T-helper 9 cell (primary cell): ENCODE data around the gene MS4A7.
"Not testable (repeated sequence)": the region's sequence is repeated elsewhere in the genome, so short reads cannot be mapped to it uniquely, and the experiment has no call there.

Experiments
- DNase-seq: peaks from one replicate; pipeline ENCODE4 v3.0.0-alpha.2; 2020
- total RNA-seq, 2 donors: gene quantifications; one replicate each; lab custom pipeline; 2026; lab: John Stamatoyannopoulos, UW

Gene MS4A7, protein sequence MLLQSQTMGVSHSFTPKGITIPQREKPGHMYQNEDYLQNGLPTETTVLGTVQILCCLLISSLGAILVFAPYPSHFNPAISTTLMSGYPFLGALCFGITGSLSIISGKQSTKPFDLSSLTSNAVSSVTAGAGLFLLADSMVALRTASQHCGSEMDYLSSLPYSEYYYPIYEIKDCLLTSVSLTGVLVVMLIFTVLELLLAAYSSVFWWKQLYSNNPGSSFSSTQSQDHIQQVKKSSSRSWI
- total RNA-seq, result 0 reads per million in 2 donors

DNA sequence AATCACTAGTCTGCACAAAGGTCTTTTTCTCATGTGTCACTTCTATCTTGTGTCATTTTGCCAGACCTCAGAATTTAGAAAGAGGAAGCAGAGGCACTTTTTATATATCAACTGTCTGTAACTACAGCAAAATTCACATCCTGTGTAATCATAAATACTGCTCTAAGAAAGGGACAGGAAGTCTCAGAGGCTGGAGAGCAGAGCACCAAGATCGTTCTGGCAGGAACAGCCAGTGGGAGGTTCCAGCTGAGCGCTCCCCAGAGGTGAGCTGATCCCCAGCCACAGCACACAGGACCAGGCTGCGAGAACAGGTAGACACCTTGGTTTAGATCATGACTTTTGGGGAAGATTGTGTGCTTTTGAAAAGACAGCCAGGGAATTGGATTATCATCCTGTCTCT lies at the start of gene MS4A7:
Gene MS4A7 (plus strand): TSS at position 179 of the 400 bp plus-strand sequence. CDS start 4,610 bp downstream, outside the sequence.
- no peak for DNase-seq

DNA sequence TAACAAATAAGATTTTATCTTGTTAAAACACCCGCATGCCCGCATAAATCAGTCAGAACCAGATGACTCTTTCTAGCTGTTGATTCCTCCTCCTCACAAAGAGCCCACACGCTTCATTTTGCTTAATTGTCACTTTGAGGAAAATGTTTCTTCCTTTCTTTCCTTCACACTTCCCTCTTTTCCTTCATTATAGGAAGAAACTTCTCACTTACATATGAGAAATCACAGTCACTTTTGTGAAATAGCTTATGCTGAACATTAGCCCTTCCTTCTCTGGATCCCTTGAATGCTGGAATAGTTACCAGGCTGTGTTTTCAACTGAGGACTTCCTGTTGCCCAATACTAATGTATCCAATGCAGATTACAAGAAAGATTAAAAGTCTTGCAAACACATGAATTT lies 45.5 kb upstream of the MS4A7 start:
- no peak for DNase-seq

DNA sequence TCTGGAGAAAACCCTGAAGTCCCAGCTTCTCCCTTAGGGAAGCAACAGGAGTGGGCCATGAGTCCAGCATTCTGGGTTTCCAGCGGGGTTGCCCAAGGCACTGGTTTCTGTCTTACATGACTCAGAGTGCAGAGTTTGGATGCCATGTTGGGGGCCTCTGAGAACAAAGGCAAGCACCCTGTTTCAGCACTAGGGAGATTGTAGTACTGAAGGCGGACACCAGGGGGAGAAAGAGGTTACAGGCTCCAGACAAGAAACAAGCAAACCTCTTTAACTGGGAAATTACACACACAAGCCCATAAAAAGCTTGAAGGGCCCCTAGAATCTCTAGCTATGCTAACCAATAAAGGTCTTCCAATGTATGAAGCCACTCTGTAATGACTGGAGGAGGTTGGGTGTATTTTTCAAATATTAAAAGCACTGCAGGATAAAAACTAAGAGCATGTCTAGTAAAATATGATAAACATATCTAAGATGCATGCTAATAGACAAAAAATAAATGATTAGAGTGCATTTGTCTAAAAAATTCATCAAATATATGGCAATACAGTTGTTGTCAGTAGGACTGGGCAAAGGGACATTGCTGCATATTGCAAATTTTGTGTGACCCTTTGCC lies 44.2 kb upstream of the MS4A7 start:
- DNase-seq, result peak; percentile 47

DNA sequence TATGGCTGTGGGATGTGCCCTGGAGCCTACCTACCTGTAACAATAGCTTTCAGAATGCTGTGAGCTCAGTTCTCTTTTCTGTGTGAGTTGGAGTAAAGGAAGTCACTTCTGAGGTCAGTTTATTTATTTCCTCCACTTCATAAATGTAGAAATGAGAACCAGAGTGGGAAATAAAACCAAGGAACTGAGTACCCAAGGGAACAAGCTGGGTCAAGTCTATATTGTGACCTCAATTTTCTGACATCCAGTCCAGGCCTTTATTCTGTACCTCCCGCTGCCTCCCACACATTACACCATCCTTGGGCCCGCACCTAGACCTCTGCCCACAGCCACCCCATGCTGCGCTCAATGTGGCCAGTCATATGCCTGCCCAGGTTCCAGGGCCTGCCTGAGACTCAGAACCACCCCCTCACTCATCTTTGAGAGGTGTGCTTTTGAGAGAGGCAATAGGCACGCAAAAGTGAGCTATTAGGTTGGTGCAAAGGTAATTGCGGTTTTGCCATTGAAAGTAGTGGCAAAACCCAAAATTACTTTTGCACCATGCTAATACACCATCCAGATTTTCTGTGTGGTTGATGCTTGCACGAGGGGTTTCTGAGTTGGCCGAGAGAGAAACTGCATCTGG lies 41.5 kb upstream of the MS4A7 start:
- DNase-seq, result no peak

DNA sequence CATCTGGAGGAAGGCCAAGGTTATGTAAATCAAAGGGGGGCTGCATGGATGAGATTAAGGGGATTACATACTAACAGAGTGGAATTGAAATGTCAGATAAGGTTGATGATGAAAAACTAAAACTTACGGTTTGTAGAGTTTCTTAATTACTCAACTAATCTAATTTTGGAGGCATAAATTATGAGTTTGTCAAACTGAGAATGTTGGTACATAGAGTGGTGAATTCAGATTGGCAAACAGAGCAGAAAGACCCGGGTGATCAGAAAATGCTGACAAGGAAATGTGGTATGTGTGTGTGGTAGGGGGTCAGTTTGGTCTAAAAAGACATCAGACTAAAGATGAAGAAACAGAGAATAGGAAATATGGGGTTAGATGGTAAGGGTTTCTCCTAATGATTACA lies 40.3 kb upstream of the MS4A7 start:
- DNase-seq, result no peak

DNA sequence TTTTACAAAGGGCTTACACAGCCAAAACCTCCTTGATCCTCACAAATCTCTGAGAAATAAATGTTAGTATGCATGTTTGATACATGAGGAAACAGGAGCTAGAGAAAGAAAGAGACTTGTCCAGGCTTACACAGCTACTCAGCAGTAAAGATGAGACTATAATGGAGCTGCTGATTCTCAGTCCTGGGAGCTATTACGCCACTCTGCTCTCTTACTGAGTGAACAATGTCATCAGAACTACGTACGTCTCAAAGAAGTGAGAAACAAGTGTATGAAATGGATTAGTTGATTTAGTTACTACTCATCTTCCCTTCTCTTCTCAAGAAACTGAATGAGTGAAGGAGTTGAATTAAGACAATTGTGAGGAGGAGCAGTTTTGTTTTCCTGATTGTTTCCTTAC lies 39.0 kb upstream of the MS4A7 start:
- DNase-seq, result no peak

DNA sequence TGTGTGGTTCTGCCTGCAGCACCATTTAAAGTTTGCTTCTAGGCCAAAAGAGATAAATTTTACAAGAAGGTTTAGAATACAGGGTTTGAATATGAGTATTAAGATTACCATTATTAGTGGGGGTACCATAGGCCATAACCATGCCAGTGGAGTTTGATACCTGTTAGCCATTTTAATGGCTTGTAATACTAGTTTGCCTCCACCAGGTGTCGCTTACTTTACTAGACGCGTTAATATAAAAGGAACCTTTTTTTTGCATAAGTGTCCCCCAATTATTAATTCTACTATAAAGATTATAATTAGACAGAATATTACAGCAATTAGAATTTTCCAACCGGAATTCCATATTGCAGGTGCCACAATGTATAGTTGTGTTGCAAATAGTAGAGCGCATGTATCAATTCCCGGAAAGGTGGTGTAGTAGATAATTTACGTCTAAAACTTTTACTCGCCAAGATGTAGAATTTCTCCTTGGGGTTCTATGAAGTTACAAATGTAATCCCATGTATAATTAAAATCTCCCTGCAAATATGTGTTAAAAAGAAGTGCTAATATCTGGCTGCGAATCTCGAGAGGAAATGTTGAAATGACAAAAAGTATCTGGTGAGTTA lies 35.1 kb upstream of the MS4A7 start:
- no peak for DNase-seq

DNA sequence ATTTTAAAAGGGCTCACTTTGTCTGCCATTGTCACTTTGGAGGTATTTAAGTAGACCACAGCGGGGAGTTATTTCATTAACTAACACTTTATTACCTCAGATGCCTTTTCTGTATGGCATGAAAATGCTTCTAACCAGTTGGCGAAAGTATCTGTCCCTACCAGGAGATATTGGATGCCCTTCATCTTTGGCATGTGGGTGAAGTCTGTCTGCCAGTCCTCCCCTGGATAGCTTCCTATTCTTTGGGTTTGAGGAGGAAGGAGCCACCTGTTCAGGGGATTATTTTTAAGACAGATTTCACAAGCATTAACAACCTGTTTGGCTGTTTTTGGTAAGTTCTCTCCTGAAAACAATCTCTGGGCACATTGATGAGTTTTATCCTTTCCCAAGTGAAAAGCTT lies 34.2 kb upstream of the MS4A7 start:
- DNase-seq, result no peak

DNA sequence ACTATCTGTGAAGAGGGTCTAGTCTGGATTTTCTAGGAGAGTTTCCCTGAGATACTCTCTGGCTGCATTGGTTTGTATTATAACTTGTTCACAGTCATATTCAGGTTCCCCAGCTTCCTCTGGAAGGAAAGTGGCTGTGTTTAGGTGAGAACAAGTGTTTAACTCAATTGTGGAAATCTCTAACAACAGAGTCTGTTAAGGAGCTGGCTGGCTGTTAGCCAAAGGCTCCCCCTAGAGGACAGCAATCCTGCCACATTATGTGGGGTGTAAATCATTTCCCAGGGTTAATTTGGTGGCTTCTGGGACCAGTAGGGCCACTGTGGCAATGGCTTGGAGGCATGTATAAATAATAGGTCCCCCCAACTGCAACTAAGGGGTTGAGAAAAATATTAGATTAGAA lies 32.8 kb upstream of the MS4A7 start:
- no peak for DNase-seq

DNA sequence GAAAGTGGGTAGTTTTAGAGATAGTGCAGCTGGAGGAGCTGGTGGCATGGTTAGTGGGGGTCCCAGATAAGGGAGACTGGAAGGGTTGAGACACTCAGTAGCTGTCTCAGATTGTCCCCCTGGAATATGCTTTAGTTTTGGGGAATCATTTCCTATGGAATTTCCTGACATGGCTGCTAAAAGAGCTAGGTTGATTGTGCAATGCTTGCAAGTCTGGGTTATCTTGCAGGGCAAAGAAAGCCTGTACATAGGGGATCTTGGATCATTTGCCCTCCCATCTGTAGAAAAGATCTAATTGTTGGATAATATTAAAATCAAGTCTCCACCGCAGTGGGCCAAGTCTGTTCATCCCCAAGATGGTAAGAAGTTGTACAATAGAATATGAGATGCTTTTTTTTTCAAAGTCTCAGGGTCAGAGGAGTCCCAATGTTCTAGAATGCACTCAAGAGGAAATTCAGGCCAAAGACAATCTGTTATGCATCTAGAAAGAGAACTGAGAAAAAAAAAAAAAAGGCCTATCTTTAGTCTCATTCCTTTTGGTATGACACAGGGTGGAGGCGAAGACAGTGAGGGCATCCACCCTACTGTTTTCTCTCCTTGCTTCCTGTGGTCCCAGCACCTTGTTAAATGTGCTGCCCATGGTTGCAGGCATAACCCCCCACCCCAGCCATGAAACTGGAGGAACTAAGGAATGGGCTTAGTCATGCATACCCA lies 31.1 kb upstream of the MS4A7 start:
- DNase-seq, result no peak

DNA sequence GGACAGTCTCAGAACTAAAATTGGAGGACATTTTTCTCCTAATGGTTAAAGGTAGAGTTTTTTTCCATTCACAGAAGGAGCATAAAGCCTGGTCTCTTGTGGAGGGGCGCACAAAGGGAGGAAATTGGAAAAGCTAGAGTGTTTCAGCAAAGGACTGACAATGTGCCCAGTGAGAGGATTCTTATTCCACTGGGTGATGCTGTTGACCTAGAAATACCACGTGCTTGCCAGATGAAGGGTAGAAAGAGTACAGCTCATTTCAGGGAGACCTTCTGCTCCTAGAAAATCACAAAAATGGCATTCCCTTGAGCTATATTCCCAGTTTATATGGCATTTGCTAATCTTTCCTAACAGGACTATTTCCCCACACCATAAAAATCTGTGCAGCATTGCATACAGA lies 30.2 kb upstream of the MS4A7 start:
- DNase-seq, result no peak

DNA sequence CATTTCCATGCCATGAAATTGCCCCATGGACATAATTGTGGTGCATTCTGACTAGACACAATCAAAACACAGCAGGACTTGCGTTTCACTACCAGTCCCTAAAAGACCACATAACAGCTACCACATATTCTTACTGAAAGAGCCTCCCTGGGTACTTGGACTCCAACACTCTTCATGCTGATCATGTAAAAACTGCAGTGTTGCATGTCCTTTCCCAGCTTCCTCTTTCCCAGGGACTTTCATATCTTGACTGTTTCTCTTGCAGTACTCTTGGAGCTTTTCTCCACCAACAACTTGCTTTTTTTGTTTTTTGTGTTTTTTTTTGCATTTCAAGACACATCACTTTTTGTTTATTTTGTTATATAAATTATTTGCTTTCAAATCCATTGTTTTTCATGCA lies 28.3 kb upstream of the MS4A7 start:
- DNase-seq, result no peak

DNA sequence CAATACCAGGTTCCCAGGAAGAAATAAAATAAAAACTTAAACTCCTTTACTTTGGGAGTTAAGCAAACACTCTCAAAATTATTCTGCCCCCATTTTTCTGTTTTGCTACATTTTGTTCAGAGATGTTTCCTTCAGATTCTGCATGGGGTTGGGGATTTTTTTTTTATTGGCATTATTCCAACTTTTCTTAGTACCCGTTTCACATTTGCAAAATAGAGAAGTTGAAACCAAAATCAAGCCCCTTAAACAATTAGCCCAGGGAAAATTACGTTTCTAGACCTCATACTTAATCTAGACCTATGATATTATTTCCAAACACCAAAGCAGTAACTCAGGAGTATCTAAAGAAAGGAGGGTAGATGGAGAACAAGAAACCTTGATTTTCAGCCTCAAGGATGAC lies 20.6 kb upstream of the MS4A7 start:
- DNase-seq, result no peak

DNA sequence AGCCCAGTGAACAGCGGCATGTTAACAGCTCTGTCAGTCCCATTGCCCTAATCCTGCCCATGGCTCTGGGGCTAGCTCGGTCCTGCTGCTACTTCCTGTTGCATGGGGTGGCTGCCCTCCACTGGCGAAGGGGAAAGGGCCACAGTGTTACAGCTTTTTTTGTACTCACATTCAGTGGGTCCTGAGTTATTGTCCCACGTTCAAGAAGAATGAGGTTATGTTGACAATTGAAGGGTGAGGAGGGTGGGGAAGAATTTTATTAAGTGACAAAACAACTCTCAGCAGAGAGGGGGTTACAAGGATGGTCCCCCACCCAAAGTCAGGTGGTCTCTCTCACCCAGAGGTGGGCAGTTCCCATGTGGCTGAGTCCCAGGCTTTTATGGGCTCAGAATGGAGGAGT lies 17.7 kb upstream of the MS4A7 start:
- DNase-seq, result no peak

DNA sequence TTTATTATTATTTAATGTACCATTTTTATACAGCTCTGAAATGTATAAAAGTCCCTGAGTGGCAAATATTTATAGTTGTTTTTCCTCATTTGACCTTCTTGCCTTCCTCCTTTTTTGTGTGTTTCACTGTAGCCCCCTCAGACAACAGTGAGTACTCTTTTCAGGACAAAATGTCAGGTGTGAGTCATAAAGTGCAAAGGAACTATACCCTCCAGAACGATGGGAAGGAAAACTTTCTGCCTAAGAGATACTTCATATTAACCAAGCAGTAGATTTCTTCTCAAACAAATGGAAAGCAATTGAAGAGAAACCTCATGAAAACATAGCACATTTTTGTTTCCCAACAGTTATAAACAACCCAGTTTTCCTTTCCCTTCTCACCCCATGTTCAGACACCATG lies 16.1 kb upstream of the MS4A7 start:
- DNase-seq, result no peak

DNA sequence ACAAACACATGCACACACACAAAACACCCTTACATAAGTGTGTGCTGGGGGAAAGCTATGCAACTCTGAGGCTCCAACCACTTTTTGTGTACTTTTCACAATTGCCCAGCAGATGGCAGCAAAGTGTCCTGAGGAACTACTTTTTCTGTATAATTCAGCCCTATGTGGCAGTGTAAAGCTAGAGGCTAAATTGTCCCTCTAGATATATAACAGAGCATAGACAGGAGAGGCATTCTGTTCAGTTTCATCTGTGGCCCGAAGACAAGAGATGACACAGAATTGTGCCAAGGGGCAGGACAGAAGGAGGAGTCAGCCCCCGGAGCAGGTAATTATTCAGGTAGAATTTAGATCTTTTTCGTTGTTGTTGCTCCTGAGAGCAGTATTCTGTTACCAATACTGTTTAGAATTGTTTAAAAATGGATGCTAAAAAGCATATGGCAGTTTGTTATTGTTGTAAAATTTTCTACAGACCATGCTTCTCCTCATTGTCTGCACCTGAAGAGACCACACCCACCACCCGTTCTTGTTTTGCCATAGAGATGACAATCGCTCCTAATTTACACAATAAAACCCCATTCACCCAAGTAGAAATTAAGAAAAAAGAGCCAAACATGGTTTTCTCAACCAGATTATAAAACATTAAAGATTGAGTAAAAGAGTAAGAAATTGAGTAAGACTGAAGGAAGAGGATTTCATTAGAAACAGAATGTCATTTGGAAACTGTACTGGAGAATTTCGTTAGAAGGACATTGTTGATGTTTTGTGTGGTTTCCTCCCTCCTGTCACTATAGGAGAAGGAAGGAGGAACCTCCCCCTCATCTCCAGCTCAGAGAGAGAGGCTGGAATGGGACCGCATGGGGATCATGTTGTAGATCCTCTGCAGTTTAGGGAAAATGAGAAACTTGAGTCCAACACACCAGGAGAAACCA lies 14.5 kb upstream of the MS4A7 start:
- DNase-seq, result peak; percentile 28

DNA sequence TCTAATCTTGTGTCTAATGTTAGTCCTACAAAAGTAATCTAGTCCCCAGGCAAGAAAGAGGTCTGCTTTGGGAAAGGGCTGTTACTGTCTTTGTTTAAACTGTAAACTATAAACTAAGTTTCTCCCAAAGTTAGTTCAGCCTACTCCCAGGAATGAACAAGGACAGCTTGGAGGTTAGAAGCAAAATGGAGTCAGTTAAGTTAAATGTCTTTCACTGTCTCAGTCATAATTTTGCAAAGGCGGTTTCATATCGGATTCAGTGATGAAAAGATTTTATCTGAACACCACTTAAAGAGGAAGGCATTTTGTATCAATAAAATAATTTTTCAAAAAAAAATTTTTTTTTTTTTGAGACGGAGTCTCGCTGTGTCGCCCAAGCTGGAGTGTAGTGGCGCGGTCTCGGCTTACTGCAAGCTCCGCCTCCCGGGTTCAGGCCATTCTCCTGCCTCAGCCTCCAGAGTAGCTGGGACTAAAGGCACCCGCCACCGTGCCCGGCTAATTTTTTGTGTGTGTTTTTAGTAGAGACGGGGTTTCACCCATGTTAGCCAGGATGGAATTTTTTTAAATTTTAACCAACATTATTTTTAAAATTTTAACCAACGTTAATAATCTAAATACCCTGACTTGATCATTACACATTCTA lies 11.9 kb upstream of the MS4A7 start:
- not testable (repeated sequence) for DNase-seq

DNA sequence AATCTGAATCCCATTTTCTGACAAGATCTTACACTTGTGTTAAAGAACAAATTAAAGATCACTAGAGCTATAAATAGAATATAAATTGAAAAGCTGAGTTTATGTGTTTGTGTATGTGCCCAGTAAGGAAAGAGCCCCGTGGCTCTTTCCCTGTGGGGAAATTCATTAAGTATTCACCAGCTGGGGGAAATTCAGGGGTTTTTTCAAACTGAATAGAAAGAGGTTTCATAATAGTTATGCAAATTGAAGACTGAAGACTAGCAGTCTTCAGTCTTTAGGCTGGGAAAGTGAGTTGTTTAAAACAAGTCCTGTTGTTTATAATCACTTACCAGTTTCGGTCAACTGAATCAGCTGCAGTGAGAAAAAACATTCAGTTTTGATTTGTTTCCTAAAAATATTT lies 11.3 kb upstream of the MS4A7 start:
- DNase-seq, result no peak

DNA sequence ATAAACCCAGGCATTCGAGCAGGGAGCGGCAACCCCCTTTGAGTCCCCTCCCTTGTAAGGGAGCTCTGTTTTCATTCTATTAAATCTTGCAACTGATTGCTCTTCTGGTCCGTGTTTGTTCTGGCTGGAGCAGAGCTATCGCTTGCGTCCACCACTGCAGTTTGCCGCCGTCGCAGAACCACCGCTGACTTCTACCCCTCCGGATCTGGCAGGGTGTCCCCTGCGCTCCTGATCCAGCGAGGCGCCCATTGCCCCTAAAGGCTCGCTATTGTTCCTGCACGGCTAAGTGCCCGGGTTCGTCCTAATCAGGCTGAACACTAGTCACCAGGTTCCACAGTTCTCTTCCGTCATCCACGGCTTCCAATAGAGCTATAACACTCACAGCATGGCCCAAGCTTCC lies 10.4 kb upstream of the MS4A7 start:
- no peak for DNase-seq

DNA sequence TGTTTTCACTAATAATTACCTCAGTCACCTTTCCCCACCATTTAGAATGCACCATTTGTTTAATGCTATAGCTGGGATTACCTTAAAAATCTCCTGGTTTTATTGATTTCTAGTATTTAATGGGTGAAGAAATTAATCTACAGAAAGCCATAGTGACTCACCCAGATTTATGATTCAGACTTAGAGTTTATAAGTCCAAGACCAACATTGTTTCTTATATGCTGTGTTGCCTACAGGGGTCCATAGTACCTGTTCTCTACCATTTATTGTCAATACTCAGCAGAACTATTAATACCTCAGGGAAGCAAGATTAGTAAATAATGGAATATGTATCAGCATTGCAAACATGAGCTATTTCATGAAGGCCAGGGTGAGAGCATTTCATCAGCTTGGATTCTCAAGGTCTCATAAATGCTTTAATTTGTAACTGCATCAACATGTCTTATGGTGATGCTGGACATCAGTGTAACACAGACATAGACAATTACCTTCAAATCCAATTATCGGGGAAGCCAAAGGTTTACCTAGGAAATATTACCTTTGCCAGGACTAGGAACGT lies 8.0 kb upstream of the MS4A7 start:
- DNase-seq, result no peak

DNA sequence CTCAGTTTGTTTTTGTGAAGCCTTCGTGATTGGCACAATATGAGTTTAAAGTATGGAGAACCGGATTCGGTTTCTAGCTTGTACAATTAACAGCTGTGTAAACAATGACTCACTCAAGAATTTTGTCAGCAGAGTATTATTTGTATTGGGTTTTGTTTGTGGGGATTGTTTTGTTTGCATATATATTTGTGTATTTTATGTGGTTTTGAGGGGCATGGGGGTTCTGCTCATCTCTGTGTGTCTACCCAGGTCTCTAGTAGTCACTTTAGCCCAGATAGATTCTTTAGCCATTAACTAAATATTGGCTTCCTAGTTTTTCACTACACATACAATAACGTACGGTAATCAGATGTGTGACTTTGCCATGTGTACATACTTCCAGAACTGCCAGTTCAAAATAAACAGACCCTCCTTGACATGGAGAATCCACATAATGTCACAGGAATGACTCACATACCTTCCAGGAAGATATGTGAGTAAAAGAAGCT lies 7.5 kb upstream of the MS4A7 start:
- DNase-seq, result no peak
